ENCODE data around the gene PRKCE. TPM values are rescaled to one million over a fixed set of nuclear protein-coding genes. Genes with fewer than 3 reads are reported as not detected.

PRKCE gene
- total RNA-seq, 1 experiment from 2014 or later: 1.3 TPM

DNA sequence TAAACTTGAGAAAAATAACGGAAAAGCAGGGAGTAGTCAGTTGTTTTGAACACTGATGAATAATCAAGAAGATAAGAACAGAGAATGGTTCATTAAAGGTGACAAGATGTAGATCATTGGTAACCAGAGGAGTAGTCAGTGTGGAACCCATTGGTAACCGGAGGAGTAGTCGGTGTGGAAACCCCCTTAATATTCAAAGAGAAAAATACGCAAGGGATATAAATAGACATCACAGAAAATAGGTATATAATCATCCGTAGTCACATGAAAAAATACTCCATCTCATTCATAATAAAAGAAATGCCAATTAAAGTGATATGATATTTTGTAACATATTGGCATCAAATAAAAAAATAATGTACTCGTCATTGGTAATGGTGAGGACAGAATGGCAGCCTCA is 575.1 kb downstream of the PRKCE start:
- H3K23me2 ChIP-seq (ENCODE audit: insufficient read length, low read depth, low read length, poor library complexity, severe bottlenecking): no peaks in the 10 kb centered on the region
- no peak for DNase-seq
- no peak overlapping the region for H3K14ac ChIP-seq (ENCODE audit: insufficient read depth, low read length)
- H2BK5ac ChIP-seq (ENCODE audit: insufficient read length, low read length): no peak overlapping the region
- no peak overlapping the region for H3K18ac ChIP-seq (ENCODE audit: insufficient read length, low read depth, low read length)
- no peak overlapping the region for H4K5ac ChIP-seq (ENCODE audit: insufficient read length, low read depth, low read length)
- TF ChIP-seq, protein P1, sequence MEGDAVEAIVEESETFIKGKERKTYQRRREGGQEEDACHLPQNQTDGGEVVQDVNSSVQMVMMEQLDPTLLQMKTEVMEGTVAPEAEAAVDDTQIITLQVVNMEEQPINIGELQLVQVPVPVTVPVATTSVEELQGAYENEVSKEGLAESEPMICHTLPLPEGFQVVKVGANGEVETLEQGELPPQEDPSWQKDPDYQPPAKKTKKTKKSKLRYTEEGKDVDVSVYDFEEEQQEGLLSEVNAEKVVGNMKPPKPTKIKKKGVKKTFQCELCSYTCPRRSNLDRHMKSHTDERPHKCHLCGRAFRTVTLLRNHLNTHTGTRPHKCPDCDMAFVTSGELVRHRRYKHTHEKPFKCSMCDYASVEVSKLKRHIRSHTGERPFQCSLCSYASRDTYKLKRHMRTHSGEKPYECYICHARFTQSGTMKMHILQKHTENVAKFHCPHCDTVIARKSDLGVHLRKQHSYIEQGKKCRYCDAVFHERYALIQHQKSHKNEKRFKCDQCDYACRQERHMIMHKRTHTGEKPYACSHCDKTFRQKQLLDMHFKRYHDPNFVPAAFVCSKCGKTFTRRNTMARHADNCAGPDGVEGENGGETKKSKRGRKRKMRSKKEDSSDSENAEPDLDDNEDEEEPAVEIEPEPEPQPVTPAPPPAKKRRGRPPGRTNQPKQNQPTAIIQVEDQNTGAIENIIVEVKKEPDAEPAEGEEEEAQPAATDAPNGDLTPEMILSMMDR (conservative IDR thresholded peaks at IDR 0.05): no peak
- no peak overlapping the region for H2BK15ac ChIP-seq (ENCODE audit: low read depth, low read length)
- H3K23ac ChIP-seq (ENCODE audit: insufficient read length, low read depth, low read length): no peak overlapping the region
- no peak overlapping the region for H4K8ac ChIP-seq (replicated peaks; ENCODE audit: insufficient read length, low read depth, low read length)
- no peak overlapping the region for H2AK5ac ChIP-seq (ENCODE audit: insufficient read length, low read length)
- H2BK120ac ChIP-seq (ENCODE audit: low read depth, low read length, poor library complexity, severe bottlenecking): no peak overlapping the region
- H4K20me1 ChIP-seq (ENCODE audit: control insufficient read depth, insufficient read depth, insufficient read length): no peaks in the 10 kb centered on the region
- no peak overlapping the region for H3T11ph ChIP-seq (ENCODE audit: low read length)
- H4K91ac ChIP-seq (ENCODE audit: insufficient read length, low read depth, low read length): no peak overlapping the region
- no peaks in the 10 kb centered on the region for H3K79me2 ChIP-seq (ENCODE audit: insufficient read depth, low read length)
- Mint-ChIP-seq H3K4me3 (no peak overlapping the region), H3K27me3 (ENCODE audit: low read depth) (peaks cover 2% of the 10 kb centered on the region; the same call in 1 of the 2 replicates), H3K9me3 (peaks cover 0 to 9% of the 10 kb centered on the region in 2 experiments; a peak in 2 of 5 replicates), H3K4me1 (peaks cover 29 to 30% of the 10 kb centered on the region in 2 experiments), H3K27ac (no peak overlapping the region), H3K36me3 (ENCODE audit: insufficient read depth in 1 of 3, low read depth in 3 of 3) (no peaks in the 10 kb centered on the region; a peak in 2 of 7 replicates)
- no peaks in the 10 kb centered on the region for H3K79me1 ChIP-seq (ENCODE audit: insufficient read depth, low read depth, low read length, poor library complexity, severe bottlenecking)
- no peaks in the 10 kb centered on the region for H3K27me3 ChIP-seq (ENCODE audit: insufficient read depth, low read length)
- H2BK12ac ChIP-seq (ENCODE audit: insufficient read length, low read depth, low read length): no peak overlapping the region
- no peak overlapping the region for H3K4me2 ChIP-seq (ENCODE audit: insufficient read depth, insufficient read length, low read length)
- H2BK20ac ChIP-seq (ENCODE audit: low read depth, low read length, poor library complexity, severe bottlenecking): no peak overlapping the region
- H3K27ac ChIP-seq (ENCODE audit: insufficient read length, low read depth, low read length): no peak overlapping the region
- WGBS (ENCODE audit: extremely low coverage, insufficient read length, low lambda C conversion rate): no CpG with 5 or more reads among the region's 6 CpGs
- no peaks in the 10 kb centered on the region for H3K9me3 ChIP-seq (ENCODE audit: control insufficient read depth, low read depth, low read length)
- H3K56ac ChIP-seq (ENCODE audit: insufficient read length, low read depth, low read length): no peak overlapping the region
- H3K4ac ChIP-seq (ENCODE audit: low read depth, low read length): no peak overlapping the region
- no peak overlapping the region for H2AFZ ChIP-seq (ENCODE audit: low read length)
- no peak overlapping the region for H3K9ac ChIP-seq (ENCODE audit: extremely low read depth, insufficient read length, low read length)
- H3K4me1 ChIP-seq (ENCODE audit: insufficient read depth, low read length): peaks cover 5% of the 10 kb centered on the region; the same call in 1 of the 2 replicates
